AG04449 (cell line): Measurements from ENCODE around the gene DENND5B.

Source experiments
- CTCF ChIA-PET: fragments of 350-600 bp; formaldehyde crosslinking; extraction: SDS; loops from one replicate; lab custom pipeline; 2021; ENCODE audit warnings: antibody characterized with exemption; lab: Yijun Ruan, JAX
- POLR2A ChIA-PET: fragments of 400-600, 350-600 bp; formaldehyde crosslinking; extraction: SDS; loops from one replicate; lab custom pipeline; 2020; ENCODE audit warnings: antibody characterized with exemption, inconsistent platforms; lab: Yijun Ruan, JAX
- DNase-seq: peaks from one replicate; pipeline ENCODE4 v3.0.0-alpha.2; 2010; ENCODE audit warnings: low read depth, low spot score
- H3K4me3 ChIP-seq: 2 replicates; pipeline ENCODE4 v1.5.1; 2011; ENCODE audit warnings: low read depth, mild to moderate bottlenecking, control low read depth, low read length
- CTCF ChIP-seq: IDR thresholded peaks from one replicate; pipeline ENCODE4 v1.5.1; 2011; ENCODE audit warnings: mild to moderate bottlenecking, moderate library complexity, low read length, control low read depth, inconsistent platforms; ENCODE audit not compliant: insufficient read depth; ENCODE audit errors: missing control alignments

The DENND5B gene

GRCh38 chr12:31517994-31518393 lies 72.9 kb downstream of the DENND5B start:
- DNase-seq: no peak
- H3K4me3 ChIP-seq: no peak overlapping the region
- ChIA-PET POLR2A (interaction anchor here (0.6 to 2.2 kb wide), 7 partner anchors 11 to 699 kb away, joined by 3 to 13 read pairs (median 3); partner anchors contain the start of gene DENND5B), CTCF (interaction anchor here (1.5 to 2.1 kb wide), 3 partner anchors 11 to 120 kb away, joined by 4 to 7 read pairs (median 6); no protein-coding TSS in a partner anchor)
- TF ChIP-seq CTCF: no peak

- no peak for DNase-seq
- CTCF ChIA-PET: no interaction called here
- TF ChIP-seq CTCF: no peak
- POLR2A ChIA-PET: no interaction called here
- H3K4me3 ChIP-seq: no peak overlapping the region
Observed at GRCh38 chr12:31516702-31517101, 74.2 kb downstream of the DENND5B start.

- DNase-seq: no peak
- POLR2A ChIA-PET: no interaction called here
- no peak for TF ChIP-seq CTCF
- H3K4me3 ChIP-seq: no peak overlapping the region
- CTCF ChIA-PET: interaction anchor here (1.2 kb wide), 1 partner anchor 18 kb away, joined by 3 read pairs; no protein-coding TSS in a partner anchor
Observed at GRCh38 chr12:31514912-31515311, 76.0 kb downstream of the DENND5B start.

- no peak for TF ChIP-seq CTCF
- no peak for DNase-seq
- POLR2A ChIA-PET: no interaction called here
- CTCF ChIA-PET: interaction anchor here (1.0 kb wide), 1 partner anchor 10 kb away, joined by 3 read pairs; no protein-coding TSS in a partner anchor
- no peak overlapping the region for H3K4me3 ChIP-seq
Observed at GRCh38 chr12:31510034-31510433, 80.9 kb downstream of the DENND5B start.

GRCh38 chr12:31508436-31509150 lies 82.3 kb downstream of the DENND5B start:
- DNase-seq: no peak
- CTCF ChIA-PET: no interaction called here
- POLR2A ChIA-PET: no interaction called here
- no peak overlapping the region for H3K4me3 ChIP-seq
- no peak for TF ChIP-seq CTCF

- no peak overlapping the region for H3K4me3 ChIP-seq
- no peak for DNase-seq
- TF ChIP-seq CTCF: no peak
- POLR2A ChIA-PET: no interaction called here
- CTCF ChIA-PET: no interaction called here
Observed at GRCh38 chr12:31507966-31508365, 83.0 kb downstream of the DENND5B start.
